GM12873 (cell line): ENCODE results near the gene YWHAG.

Experiments used
- TF ChIP-seq, protein P1 (sequence below): IDR thresholded peaks from 2 replicates; pipeline ENCODE4 v1.5.1; 2012; ENCODE audit warnings: low read depth, mild to moderate bottlenecking, moderate library complexity, low read length, control low read depth; ENCODE audit not compliant: insufficient read depth; ENCODE audit errors: missing control alignments

YWHAG gene

GRCh38 chr7:76286842-76287403 lies 71.9 kb downstream of the YWHAG start:
- TF ChIP-seq, protein P1, sequence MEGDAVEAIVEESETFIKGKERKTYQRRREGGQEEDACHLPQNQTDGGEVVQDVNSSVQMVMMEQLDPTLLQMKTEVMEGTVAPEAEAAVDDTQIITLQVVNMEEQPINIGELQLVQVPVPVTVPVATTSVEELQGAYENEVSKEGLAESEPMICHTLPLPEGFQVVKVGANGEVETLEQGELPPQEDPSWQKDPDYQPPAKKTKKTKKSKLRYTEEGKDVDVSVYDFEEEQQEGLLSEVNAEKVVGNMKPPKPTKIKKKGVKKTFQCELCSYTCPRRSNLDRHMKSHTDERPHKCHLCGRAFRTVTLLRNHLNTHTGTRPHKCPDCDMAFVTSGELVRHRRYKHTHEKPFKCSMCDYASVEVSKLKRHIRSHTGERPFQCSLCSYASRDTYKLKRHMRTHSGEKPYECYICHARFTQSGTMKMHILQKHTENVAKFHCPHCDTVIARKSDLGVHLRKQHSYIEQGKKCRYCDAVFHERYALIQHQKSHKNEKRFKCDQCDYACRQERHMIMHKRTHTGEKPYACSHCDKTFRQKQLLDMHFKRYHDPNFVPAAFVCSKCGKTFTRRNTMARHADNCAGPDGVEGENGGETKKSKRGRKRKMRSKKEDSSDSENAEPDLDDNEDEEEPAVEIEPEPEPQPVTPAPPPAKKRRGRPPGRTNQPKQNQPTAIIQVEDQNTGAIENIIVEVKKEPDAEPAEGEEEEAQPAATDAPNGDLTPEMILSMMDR, result no peak

DNA sequence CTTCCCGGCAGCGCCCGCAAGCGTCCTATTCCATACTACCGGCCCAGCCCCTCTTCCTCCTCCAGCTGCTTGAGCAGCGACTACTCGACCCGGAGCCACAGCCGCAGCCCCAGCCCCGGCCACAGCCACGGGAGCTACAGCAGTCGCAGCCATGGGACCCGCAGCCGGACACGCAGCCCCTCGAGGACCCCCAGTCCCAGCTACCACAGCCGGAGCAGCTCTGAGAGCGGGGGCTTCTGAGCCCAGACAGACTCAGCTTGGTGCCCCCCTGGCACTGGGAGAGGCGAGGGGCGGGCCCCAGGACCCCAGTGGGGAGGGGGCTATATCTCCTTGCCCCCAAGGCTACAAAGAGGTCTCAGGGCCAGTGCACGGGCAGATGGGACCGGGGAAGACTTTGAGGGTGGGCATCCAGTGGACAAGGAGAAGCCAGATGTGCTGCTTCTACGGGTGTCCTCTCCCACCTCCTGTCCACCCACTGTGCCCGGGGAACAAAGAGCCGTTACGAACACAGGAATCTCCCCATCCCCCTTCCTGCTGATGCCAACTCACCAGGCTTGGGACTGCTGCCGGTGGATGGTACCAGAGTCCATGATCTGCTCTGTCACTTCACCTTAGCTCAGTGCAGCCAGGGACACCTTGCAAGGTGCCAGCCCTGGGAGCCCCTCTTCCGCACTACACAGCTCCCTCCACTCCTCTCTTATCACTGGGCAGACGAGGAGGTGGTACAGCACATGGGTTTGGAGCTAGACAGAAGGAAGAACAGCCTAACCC lies 73.0 kb downstream of the YWHAG start:
- TF ChIP-seq, protein P1, result no peak

DNA sequence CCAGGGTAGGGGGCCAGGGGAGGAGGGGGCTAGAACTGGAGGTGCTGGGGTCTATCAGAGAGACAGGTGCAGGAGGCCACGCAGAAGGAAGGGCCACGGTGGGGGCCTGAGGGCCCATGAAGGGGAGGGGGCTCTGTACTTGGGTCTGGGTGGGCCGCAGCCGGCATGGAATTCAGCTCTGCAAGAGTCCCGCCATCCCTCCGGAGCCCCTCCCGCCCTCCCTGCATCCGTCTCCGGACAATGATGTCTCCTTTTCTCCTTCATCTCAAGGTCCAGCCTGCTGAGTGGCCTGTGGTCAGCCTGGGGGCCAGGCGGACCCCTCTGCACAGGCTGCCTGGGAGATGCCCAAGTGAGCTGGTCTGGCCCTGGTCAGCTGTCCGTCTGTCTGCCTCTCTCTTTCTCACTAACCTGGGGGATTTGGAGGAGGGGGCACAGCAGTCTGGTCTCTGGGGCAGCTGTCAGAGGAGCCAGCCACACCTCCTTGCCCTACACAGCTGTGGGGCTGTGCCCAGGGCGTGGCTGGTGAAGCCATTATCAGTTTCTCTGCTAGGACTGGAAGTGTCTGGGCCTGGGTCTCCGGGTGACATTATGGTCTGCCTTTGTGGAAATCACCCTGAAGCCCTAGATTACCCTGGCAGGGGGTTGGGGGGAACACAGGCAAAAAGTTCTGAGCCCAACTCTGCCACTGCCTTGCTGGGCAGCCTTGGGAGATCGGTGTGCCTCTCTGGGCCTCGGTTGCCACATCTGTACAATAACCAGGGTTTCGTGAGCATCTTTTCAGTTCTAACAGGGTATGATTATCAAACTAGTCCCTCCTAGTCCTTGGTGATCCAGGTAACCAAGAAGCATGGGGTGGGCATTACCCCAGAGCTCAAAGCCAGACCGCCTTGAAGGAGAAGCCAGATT lies 75.3 kb downstream of the YWHAG start:
- TF ChIP-seq, protein P1, result no peak

DNA sequence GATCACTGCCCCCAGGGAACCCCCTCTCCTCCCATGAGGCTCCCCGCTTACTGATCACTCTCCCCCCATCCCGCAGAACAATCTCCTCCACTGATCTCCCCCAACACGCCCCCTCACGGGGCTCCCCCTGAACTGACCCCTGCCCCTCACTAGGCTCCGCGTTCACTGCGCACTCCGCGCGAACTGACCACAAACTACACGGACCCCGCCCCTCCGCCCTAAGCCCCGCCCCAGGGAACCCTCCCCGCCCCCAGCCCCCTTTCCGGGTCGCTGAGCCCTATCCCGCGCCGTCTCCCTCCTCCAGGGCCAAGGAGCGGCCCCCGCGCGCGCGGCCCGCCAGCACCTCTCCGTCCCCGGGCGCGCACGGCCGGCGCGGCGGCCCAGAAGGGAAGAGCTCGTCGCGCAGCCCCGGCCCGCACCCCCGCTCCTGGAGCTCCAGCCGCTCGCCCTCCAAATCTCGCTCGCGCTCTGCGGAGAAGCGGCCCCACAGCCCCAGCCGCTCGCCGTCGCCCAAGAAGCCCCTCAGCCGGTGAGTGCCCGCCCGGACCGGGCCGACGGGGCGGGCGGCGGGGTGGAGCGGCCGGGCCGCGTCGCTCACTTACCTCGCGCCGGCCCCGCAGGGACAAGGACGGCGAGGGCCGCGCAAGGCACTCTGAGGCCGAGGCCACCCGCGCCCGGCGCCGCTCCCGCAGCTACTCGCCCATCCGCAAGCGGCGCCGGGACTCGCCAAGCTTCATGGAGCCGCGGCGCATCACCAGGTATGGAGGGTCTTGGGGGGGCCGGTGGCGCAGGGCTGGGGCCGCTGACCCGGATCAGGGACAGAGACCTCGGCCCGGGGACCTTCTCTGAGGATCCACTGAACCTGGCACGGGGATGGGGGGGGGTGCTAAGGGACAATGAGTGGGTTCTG lies 76.2 kb downstream of the YWHAG start:
- TF ChIP-seq, protein P1, result no peak

DNA sequence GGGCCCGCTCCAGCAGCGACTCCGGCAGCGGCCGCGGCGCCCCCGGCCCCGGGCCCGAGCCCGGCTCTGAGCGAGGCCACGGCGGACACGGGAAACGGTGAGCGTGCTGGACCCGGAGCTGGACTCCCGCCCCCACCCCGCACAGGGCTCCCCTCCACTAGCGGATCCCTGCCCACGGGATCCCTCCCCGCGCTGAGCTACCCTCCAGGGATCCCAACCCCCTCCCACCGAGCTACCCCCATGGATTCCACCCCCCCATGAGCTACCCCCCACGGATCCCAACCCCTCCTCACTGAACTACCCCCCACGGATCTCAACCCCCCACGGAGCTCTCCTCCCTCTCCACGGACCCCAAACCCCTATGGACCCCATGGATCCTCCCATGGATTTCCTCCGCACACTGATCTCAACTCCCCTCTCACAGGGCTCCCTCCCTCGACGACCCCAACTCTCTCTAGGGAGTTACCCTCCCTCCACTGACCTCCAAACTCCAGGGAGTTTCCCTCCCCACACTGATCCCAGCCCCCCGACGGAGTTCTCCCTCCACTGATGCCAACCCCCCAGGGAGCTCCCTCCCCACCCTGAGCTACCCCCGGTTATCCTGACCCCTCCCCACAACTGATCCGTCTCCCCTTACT lies 77.0 kb downstream of the YWHAG start:
- TF ChIP-seq, protein P1, result no peak

- TF ChIP-seq, protein P1, result no peak
Measured at GRCh38 chr7:76281006-76281705, 77.6 kb downstream of the YWHAG start.
